ENCODE results near the gene FBXO24.
A peak's percentile ranks its signal among the peaks of the same experiment; 100 is the strongest.

FBXO24 gene

DNA sequence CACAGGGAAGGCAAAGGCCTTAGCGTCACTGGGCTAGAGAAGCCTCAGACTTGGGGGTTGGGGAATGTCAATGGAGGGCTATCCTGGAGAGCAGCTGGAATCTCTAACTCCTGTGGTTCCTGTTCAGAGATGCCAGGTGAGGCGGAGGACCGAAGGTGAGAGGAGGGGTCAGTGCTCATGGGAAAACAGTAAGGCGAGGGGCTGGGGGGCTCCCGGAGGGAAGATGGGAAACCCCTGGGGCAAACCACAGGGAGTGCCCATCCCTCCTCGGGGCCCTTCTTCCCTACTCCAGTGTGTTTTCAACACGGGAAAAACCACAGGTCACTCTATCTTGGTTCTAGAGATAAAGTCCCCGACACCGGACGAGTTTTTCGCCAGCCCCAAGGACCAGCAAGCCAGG, 3.5 kb upstream of the FBXO24 start:
- DNase-seq (ENCODE audit: low read depth) = no peak
- no peak overlapping the region; the same call in 1 of the 2 replicates for H3K4me3 ChIP-seq (ENCODE audit: low read depth, low read length)
- TF ChIP-seq, protein P1, sequence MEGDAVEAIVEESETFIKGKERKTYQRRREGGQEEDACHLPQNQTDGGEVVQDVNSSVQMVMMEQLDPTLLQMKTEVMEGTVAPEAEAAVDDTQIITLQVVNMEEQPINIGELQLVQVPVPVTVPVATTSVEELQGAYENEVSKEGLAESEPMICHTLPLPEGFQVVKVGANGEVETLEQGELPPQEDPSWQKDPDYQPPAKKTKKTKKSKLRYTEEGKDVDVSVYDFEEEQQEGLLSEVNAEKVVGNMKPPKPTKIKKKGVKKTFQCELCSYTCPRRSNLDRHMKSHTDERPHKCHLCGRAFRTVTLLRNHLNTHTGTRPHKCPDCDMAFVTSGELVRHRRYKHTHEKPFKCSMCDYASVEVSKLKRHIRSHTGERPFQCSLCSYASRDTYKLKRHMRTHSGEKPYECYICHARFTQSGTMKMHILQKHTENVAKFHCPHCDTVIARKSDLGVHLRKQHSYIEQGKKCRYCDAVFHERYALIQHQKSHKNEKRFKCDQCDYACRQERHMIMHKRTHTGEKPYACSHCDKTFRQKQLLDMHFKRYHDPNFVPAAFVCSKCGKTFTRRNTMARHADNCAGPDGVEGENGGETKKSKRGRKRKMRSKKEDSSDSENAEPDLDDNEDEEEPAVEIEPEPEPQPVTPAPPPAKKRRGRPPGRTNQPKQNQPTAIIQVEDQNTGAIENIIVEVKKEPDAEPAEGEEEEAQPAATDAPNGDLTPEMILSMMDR (IDR thresholded peaks at IDR 0.05; ENCODE audit: low read depth, low read length, missing control alignments) = no peak

- peak overlapping the region; percentile 56 for H3K4me3 ChIP-seq (ENCODE audit: low read depth, low read length)
- peak; percentile 51 for DNase-seq (ENCODE audit: low read depth)
- TF ChIP-seq, protein P1 (IDR thresholded peaks at IDR 0.05; ENCODE audit: low read depth, low read length, missing control alignments) = no peak
Observed at GRCh38 chr7:100583132-100584053, 2.7 kb upstream of the FBXO24 start.

DNA sequence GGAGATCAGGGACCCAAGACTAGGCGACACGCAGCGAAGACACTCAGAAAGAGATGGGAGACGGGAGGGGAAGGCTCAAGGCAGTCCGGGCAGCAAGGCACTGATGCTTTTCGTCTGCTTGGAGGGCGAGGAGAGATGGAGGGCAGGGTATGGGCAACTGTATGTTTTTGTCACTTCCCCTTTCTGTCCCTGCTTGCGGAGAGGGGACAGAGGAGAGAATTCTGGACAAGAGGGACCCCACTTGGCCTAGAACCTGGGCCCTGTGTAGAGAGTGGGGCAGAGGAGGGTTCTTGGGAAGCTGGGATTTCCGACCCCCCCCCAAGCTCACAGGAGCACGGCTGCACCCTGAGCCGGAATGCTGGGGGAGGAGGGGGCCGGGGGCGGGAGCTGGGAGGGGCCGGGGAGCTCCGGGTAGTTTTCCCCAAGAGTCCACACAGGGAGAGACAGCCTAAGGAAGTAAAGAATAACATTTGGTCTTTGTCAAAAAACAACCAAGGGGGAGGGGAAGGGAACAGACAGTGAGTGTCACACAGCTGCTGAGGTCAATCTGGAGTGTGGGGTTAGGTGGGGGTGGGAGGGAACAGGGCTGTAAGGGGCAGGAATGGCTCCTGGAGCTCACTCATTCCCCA, 2.0 kb upstream of the FBXO24 start:
- peak overlapping the region; percentile 89 for H3K4me3 ChIP-seq (ENCODE audit: low read depth, low read length)

GRCh38 chr7:100584683-100585510, 1.2 kb upstream of the FBXO24 start:
- no peak for DNase-seq (ENCODE audit: low read depth)
- TF ChIP-seq, protein P1 (IDR thresholded peaks at IDR 0.05; ENCODE audit: low read depth, low read length, missing control alignments) = no peak
- H3K4me3 ChIP-seq (ENCODE audit: low read depth, low read length) = peak overlapping the region; percentile 89

More for the DNA sequence above, 2.0 kb upstream of the FBXO24 start:
- TF ChIP-seq, protein P1 (IDR thresholded peaks at IDR 0.05; ENCODE audit: low read depth, low read length, missing control alignments) = no peak
- DNase-seq (ENCODE audit: low read depth) = no peak

DNA sequence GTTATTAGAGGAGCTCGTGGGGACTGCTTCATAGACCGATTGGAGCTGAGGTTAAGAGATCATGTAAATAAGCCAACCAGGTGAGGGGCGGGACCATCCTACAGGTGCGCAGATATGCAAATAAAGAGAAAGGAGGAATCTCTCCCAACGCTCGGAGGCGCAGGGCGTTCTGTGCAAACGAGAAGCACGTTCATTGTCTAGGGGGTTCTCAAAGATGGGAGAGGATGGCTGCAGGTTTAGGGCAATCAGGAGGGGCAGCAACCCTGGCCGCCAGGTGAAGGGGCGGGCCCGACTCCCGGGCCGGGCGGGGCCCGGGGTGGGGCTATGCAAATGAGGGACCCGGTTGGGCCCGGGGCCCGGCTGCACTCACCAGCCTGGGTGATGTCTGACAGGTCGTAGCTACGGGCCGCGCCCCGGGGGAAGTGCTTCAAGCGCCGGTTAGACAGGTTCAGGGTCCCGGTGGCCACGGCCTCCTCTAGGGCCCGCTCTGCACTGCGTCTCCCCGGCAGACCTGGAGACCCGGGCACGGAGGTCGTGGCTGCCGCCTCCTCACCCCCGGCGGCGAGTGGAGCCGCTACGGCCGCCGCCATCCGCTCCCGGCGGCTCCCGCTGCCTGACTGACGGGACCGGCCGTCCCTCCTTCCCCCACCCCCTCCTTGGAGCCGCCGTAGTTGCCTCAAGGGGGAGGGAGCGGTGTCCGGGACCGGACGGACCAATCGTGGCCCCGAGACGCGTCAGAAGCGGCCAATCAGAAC, 440 bp upstream of the FBXO24 start, which contains the start of gene LRCH4:
TSS of gene LRCH4 (minus strand) at position 619 of the 755 bp plus-strand sequence. CDS start at position 590, 29 bp downstream.
- no peak for DNase-seq (ENCODE audit: low read depth)
- H3K4me3 ChIP-seq (ENCODE audit: low read depth, low read length) = peak within 1 kb of the TSS; percentile 89
- TF ChIP-seq, protein P1 (IDR thresholded peaks at IDR 0.05; ENCODE audit: low read depth, low read length, missing control alignments) = no peak

GRCh38 chr7:100588438-100588837, 2.3 kb downstream of the FBXO24 start:
- no peak for DNase-seq (ENCODE audit: low read depth)
- no peak overlapping the region for H3K4me3 ChIP-seq (ENCODE audit: low read depth, low read length)
- TF ChIP-seq, protein P1 (IDR thresholded peaks at IDR 0.05; ENCODE audit: low read depth, low read length, missing control alignments) = peak; percentile 45

Measured in GM12864 (cell line).